Endothelial cell of umbilical vein (primary cell): ENCODE measurements around the gene NGLY1.

Experiments used
- EZH2 ChIP-seq: IDR thresholded peaks from 2 replicates; pipeline ENCODE4 v1.6.1; 2012; ENCODE audit warnings: borderline replicate concordance, low read depth, mild to moderate bottlenecking, moderate library complexity, low read length, inconsistent platforms; ENCODE audit not compliant: severe bottlenecking
- FOS ChIP-seq: IDR thresholded peaks from 2 replicates; pipeline ENCODE4 v1.6.1; 2011; ENCODE audit warnings: mild to moderate bottlenecking, low read length, moderate library complexity, borderline replicate concordance; ENCODE audit not compliant: insufficient read depth
- GATA2 ChIP-seq: IDR thresholded peaks from 2 replicates; pipeline ENCODE4 v1.7.0; 2011; ENCODE audit warnings: low read depth, mild to moderate bottlenecking, moderate library complexity, mixed read lengths, low read length; ENCODE audit not compliant: insufficient read length, insufficient read depth
- JUN ChIP-seq: IDR thresholded peaks from 2 replicates; pipeline ENCODE4 v1.6.1; 2011; ENCODE audit warnings: borderline replicate concordance, low read depth; ENCODE audit not compliant: insufficient read length, insufficient read depth
- POLR2A ChIP-seq: IDR thresholded peaks from 2 replicates; pipeline ENCODE4 v1.6.1; 2012; ENCODE audit warnings: low read depth, mild to moderate bottlenecking, control low read depth, low read length
- POLR2AphosphoS5 ChIP-seq: IDR thresholded peaks from 2 replicates; pipeline ENCODE4 v1.6.1; 2012; ENCODE audit warnings: low read depth, mild to moderate bottlenecking, control low read depth, low read length, moderate library complexity; ENCODE audit not compliant: insufficient read depth
- TF ChIP-seq, protein P1 (sequence below), 2 donors: IDR thresholded peaks; 1 replicate in 1 of 2; 2 replicates in 1 of 2; pipeline ENCODE4 v1.5.1; 2011; ENCODE audit warnings: low read length in 2 of 2, mild to moderate bottlenecking in 2 of 2, moderate library complexity in 2 of 2, control low read depth in 1 of 2, inconsistent platforms in 1 of 2, low read depth in 1 of 2; ENCODE audit not compliant: insufficient read depth in 1 of 2; ENCODE audit errors: extremely low read depth in 1 of 2
- TF ChIP-seq, protein P2 (sequence below): IDR thresholded peaks from 2 replicates; pipeline ENCODE4 v1.6.1; 2011; ENCODE audit not compliant: insufficient read depth, insufficient read length

DNA sequence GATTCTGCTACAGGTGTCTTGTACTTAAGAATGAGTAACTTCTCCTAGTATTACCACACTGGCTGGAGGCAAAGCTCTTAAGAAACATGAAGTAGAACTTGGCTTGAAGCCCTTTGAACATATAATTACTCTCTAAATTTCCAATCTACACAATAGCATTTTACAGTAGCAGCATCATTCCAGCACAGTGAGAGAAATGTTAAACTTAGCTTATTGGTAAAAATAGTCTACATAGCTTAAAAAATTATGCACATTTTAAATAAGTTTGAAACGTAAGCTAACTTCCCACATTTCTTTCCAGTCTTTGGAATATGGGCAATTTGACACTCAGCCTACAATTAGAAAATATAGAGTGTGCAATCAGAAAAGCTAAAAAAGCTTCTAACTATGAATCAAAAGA lies 85.7 kb downstream of the NGLY1 start:
- TF ChIP-seq, protein P1, sequence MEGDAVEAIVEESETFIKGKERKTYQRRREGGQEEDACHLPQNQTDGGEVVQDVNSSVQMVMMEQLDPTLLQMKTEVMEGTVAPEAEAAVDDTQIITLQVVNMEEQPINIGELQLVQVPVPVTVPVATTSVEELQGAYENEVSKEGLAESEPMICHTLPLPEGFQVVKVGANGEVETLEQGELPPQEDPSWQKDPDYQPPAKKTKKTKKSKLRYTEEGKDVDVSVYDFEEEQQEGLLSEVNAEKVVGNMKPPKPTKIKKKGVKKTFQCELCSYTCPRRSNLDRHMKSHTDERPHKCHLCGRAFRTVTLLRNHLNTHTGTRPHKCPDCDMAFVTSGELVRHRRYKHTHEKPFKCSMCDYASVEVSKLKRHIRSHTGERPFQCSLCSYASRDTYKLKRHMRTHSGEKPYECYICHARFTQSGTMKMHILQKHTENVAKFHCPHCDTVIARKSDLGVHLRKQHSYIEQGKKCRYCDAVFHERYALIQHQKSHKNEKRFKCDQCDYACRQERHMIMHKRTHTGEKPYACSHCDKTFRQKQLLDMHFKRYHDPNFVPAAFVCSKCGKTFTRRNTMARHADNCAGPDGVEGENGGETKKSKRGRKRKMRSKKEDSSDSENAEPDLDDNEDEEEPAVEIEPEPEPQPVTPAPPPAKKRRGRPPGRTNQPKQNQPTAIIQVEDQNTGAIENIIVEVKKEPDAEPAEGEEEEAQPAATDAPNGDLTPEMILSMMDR (IDR thresholded peaks at IDR 0.05; ENCODE audit: extremely low read depth in 1 of 2, insufficient read depth in 1 of 2, low read depth in 1 of 2, low read length in 2 of 2), result no peak
- TF ChIP-seq, protein P2, sequence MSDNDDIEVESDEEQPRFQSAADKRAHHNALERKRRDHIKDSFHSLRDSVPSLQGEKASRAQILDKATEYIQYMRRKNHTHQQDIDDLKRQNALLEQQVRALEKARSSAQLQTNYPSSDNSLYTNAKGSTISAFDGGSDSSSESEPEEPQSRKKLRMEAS, result no peak
- TF ChIP-seq POLR2AphosphoS5 (no peak), EZH2 (no peak), POLR2A (no peak), GATA2 (no peak), JUN (no peak), FOS (no peak)
